ENCODE data around the gene TNP2.
"Not testable (repeated sequence)": the region's sequence is repeated elsewhere in the genome, so short reads cannot be mapped to it uniquely, and the experiment has no call there.

DNA sequence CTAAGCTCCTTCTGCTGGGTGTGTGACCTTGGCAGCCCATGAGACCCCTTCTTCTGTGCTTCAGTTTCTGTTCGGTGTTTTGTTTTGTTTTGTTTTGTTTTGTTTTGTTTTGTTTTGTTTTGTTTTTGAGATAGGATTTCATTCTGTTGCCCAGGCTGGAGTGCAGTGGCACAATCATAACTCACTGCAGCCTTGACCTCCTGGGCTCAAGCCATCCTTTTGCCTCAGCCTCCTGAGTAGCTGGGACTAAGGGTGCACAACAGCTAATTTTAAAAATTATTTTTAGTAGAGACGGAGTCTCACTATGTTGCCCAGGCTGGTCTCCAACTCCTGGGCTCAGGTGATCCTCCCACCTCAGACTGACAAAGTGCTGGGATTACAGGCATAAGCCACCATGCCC is 48.6 kb downstream of the TNP2 start:
- TF ChIP-seq, protein P1, sequence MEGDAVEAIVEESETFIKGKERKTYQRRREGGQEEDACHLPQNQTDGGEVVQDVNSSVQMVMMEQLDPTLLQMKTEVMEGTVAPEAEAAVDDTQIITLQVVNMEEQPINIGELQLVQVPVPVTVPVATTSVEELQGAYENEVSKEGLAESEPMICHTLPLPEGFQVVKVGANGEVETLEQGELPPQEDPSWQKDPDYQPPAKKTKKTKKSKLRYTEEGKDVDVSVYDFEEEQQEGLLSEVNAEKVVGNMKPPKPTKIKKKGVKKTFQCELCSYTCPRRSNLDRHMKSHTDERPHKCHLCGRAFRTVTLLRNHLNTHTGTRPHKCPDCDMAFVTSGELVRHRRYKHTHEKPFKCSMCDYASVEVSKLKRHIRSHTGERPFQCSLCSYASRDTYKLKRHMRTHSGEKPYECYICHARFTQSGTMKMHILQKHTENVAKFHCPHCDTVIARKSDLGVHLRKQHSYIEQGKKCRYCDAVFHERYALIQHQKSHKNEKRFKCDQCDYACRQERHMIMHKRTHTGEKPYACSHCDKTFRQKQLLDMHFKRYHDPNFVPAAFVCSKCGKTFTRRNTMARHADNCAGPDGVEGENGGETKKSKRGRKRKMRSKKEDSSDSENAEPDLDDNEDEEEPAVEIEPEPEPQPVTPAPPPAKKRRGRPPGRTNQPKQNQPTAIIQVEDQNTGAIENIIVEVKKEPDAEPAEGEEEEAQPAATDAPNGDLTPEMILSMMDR (IDR thresholded peaks at IDR 0.05; ENCODE audit: low read length), result not testable (repeated sequence)
- not testable (repeated sequence) for TF ChIP-seq EZH2 (IDR thresholded peaks at IDR 0.05; ENCODE audit: borderline replicate concordance, low read length)
